ENCODE data around the gene B3GALT5. TPM values are rescaled to one million over a fixed set of nuclear protein-coding genes. Genes with fewer than 3 reads are reported as not detected.

Gene B3GALT5
- total RNA-seq, 3 donors from 2014 or later, result 2.3 to 2.9 TPM; not detected in 1

DNA sequence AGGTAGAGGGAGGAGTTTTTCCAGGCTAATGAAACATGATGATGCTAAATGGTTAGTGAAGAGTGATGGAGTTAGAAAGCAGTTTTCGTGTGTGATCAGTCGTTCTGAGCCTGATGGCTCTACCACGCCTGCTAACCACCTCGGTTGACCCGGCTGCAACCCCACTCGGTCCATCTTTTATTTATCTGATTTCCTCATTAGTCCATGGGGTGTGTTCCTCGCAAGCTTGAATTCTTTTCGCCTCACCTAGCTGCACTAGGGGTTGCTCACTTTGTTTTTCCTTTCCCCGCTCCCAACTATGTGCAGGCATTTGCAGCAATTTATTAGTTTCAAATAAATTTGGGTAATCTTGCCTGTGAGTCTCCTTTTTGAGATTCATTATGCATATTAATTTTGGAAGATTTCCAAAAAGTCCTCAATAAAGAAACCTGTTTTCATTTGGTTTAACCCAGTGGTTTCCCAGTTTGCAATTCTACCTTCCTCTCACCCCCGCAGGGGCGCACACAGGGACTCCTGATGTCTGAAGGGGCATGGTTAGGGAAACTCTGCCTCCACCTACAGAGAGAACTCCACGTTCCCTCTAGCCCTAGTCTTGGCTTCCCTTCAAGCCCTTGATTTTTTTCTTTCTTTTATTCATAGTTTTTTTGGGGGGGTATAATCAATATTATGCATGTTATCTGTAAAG lies 12.6 kb downstream of the B3GALT5 start:
- H3K9me3 ChIP-seq, result no peaks in the 10 kb centered on the region
- H3K27me3 ChIP-seq, result no peaks in the 10 kb centered on the region
- H3K36me3 ChIP-seq, result no peaks in the 10 kb centered on the region
- no peak overlapping the region for H3K4me3 ChIP-seq
- H3K27ac ChIP-seq, result no peak overlapping the region
- intact Hi-C loops (cut with DNase I; ENCODE audit: low total_unique reads), result no loop called here
- no peak for DNase-seq (ENCODE audit: low spot score in 2 of 2)
- H3K4me1 ChIP-seq, result no peaks in the 10 kb centered on the region
- TF ChIP-seq POLR2AphosphoS5 (IDR thresholded peaks at IDR 0.05), result no peak
- TF ChIP-seq, protein P1, sequence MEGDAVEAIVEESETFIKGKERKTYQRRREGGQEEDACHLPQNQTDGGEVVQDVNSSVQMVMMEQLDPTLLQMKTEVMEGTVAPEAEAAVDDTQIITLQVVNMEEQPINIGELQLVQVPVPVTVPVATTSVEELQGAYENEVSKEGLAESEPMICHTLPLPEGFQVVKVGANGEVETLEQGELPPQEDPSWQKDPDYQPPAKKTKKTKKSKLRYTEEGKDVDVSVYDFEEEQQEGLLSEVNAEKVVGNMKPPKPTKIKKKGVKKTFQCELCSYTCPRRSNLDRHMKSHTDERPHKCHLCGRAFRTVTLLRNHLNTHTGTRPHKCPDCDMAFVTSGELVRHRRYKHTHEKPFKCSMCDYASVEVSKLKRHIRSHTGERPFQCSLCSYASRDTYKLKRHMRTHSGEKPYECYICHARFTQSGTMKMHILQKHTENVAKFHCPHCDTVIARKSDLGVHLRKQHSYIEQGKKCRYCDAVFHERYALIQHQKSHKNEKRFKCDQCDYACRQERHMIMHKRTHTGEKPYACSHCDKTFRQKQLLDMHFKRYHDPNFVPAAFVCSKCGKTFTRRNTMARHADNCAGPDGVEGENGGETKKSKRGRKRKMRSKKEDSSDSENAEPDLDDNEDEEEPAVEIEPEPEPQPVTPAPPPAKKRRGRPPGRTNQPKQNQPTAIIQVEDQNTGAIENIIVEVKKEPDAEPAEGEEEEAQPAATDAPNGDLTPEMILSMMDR (IDR thresholded peaks at IDR 0.05), result no peak
- no peak for TF ChIP-seq POLR2A (IDR thresholded peaks at IDR 0.05)

DNA sequence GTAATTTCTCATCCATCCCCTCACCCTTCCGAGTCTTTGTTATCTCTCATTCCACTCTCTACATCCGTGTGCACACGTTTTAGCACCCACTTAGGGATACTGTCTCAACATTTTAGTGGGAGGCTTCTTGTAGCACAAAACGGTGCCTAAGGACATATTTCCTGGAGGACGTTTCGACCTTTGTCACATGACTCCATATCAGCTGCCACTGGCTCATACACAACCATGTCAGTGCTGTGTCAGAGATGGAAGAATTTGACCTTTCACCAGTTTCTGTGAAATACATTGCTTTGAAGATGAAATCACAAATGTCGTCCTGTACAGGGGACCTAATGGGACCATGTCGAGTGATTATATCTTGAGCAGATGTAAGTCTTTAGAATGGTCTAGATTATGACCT lies 15.6 kb downstream of the B3GALT5 start:
- no peaks in the 10 kb centered on the region for H3K36me3 ChIP-seq
- no peaks in the 10 kb centered on the region for H3K9me3 ChIP-seq
- no peak overlapping the region for H3K4me3 ChIP-seq
- no peaks in the 10 kb centered on the region for H3K4me1 ChIP-seq
- no peak for DNase-seq (ENCODE audit: low spot score in 2 of 2)
- no peak overlapping the region for H3K27ac ChIP-seq
- H3K27me3 ChIP-seq, result no peaks in the 10 kb centered on the region
- TF ChIP-seq, protein P1 (IDR thresholded peaks at IDR 0.05), result no peak
- TF ChIP-seq POLR2AphosphoS5 (IDR thresholded peaks at IDR 0.05), result no peak
- TF ChIP-seq POLR2A (IDR thresholded peaks at IDR 0.05), result no peak
- intact Hi-C loops (cut with DNase I; ENCODE audit: low total_unique reads), result no loop called here

DNA sequence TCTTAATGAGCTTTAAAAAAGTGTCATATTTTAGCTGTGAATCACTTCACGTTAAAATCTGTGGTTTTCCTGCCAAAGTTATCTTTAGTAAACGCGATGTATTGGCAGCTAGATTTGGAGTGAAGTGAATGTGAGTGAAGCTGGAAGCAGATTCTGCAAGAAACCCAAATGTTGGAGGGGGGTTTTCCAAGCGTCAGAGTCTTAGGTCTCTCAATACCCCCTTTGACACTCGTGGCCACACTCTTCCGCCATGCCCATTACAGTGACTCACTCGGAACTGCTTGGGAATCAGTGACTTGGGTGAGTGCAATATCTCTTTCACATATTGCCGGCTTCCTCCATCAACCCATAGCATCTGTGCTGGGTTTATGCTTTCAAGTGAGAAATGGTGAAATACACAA lies 17.5 kb downstream of the B3GALT5 start:
- Histone ChIP-seq H3K27me3 (no peaks in the 10 kb centered on the region), H3K36me3 (no peaks in the 10 kb centered on the region), H3K4me3 (no peak overlapping the region), H3K4me1 (no peaks in the 10 kb centered on the region), H3K9me3 (no peaks in the 10 kb centered on the region), H3K27ac (no peak overlapping the region)
- no peak for DNase-seq (ENCODE audit: low spot score in 2 of 2)
- intact Hi-C loops (cut with DNase I; ENCODE audit: low total_unique reads), result no loop called here
- no peak for TF ChIP-seq POLR2AphosphoS5 (IDR thresholded peaks at IDR 0.05)
- TF ChIP-seq, protein P1 (IDR thresholded peaks at IDR 0.05), result no peak
- TF ChIP-seq POLR2A (IDR thresholded peaks at IDR 0.05), result no peak

DNA sequence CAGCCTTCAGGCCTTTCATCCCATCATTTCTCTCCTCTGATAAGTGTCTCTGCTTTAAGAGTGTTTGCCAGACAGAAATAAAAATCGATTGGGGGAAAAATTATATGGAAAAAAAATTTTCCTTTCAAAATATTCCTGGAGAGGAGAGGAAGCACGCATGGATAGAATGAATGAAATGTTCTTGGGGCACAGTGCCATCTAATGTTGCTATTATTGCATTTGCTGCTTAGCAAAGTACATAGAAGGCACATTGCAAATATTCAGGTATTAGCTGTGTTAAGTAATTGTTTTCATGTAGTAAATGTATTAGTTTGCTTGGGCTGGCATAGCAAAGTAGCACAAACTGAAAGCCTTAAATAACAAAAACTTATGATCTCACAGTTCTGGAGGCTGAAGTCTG lies 18.1 kb downstream of the B3GALT5 start:
- Histone ChIP-seq H3K9me3 (no peaks in the 10 kb centered on the region), H3K4me3 (no peak overlapping the region), H3K4me1 (no peaks in the 10 kb centered on the region), H3K27me3 (no peaks in the 10 kb centered on the region), H3K36me3 (no peaks in the 10 kb centered on the region), H3K27ac (no peak overlapping the region)
- TF ChIP-seq POLR2A (IDR thresholded peaks at IDR 0.05), result no peak
- TF ChIP-seq, protein P1 (IDR thresholded peaks at IDR 0.05), result no peak
- no peak for TF ChIP-seq POLR2AphosphoS5 (IDR thresholded peaks at IDR 0.05)
- no peak for DNase-seq (ENCODE audit: low spot score in 2 of 2)
- intact Hi-C loops (cut with DNase I; ENCODE audit: low total_unique reads), result no loop called here

DNA sequence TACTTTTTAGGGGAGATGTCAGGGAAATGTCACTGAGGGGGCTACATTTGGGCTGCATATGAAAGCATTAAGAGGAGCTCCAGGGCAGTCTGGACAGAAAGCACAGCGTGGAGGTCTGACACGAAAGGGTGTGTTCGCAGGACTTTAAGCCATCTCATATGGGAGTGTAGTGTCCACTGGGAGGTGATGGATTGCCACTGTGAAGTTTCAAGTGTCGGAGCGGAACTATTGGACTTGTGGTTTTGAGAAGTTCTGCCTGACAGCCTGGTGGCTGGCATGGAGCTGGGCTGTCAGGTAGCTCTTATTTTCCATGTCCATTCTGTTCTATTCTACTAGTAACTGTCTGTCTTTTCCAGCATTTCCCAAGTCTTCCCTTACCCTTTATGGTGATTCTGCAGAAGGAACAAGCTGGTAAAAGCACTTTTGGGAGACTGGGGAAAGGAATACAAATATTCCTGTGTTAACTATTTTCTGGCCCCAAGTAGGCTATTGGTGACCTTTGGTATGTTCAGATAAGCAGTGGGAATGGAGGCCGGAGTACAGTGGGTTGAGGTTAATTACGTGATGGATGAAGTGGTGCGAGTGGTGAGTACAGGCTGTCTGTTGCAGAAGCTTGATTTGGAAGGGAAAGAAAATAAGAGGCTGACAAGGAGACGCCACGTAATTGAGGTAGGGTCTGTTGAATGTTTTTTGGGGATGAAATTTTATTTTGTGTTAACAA lies 19.3 kb downstream of the B3GALT5 start:
- TF ChIP-seq POLR2AphosphoS5 (IDR thresholded peaks at IDR 0.05), result no peak
- TF ChIP-seq, protein P1 (IDR thresholded peaks at IDR 0.05), result no peak
- TF ChIP-seq POLR2A (IDR thresholded peaks at IDR 0.05), result no peak
- Histone ChIP-seq H3K4me1 (no peaks in the 10 kb centered on the region), H3K27me3 (no peaks in the 10 kb centered on the region), H3K36me3 (no peaks in the 10 kb centered on the region), H3K27ac (no peak overlapping the region), H3K4me3 (no peak overlapping the region), H3K9me3 (no peaks in the 10 kb centered on the region)
- intact Hi-C loops (cut with DNase I; ENCODE audit: low total_unique reads), result no loop called here
- DNase-seq (ENCODE audit: low spot score in 2 of 2), result no peak

Measured in breast epithelium (tissue), 4 donors.